ENCODE results near the gene FAM81B. TPM values are rescaled to one million over a fixed set of nuclear protein-coding genes. Genes with fewer than 3 reads are reported as not detected.

Gene FAM81B
- total and polyA plus RNA-seq, 2 donors from 2014 or later, result 1.9 to 2.3 TPM

DNA sequence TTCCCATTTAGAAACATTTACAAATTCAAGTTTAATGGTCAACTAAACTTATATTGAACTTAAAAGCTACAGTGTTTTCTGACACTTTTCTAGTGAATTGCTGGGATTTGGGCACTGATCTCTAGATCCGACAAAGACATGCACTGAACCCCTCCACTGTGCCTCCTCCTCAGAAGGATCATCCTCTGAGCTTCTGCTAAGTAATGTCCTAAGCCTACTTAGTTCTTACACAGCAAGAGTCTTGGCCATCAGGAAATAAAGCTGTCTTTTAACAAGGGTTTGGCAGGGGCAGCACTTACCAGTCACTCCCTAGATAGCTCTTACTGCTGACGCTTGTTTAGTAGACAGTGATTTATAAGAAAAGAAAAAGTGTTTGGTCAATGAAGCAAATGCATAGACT is 50.5 kb downstream of the FAM81B start:
- H3K27ac ChIP-seq (ENCODE audit: low read depth in 2 of 2, low read length in 2 of 2), result no peak overlapping the region
- FAIRE-seq (no peak), DNase-seq (no peak)
- H3K27me3 ChIP-seq (ENCODE audit: control insufficient read depth, insufficient read depth, low read length), result no peaks in the 10 kb centered on the region
- H3K4me1 ChIP-seq (ENCODE audit: control insufficient read depth in 2 of 3, insufficient read depth in 2 of 3, low read depth in 1 of 3, low read length in 3 of 3), result no peaks in the 10 kb centered on the region
- H3K9ac ChIP-seq (ENCODE audit: low read length in 3 of 3), result no peak overlapping the region
- H3K4me3 ChIP-seq (ENCODE audit: low read length in 3 of 3), result no peak overlapping the region
- TF ChIP-seq, protein P1, sequence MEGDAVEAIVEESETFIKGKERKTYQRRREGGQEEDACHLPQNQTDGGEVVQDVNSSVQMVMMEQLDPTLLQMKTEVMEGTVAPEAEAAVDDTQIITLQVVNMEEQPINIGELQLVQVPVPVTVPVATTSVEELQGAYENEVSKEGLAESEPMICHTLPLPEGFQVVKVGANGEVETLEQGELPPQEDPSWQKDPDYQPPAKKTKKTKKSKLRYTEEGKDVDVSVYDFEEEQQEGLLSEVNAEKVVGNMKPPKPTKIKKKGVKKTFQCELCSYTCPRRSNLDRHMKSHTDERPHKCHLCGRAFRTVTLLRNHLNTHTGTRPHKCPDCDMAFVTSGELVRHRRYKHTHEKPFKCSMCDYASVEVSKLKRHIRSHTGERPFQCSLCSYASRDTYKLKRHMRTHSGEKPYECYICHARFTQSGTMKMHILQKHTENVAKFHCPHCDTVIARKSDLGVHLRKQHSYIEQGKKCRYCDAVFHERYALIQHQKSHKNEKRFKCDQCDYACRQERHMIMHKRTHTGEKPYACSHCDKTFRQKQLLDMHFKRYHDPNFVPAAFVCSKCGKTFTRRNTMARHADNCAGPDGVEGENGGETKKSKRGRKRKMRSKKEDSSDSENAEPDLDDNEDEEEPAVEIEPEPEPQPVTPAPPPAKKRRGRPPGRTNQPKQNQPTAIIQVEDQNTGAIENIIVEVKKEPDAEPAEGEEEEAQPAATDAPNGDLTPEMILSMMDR (IDR thresholded peaks at IDR 0.05; ENCODE audit: borderline replicate concordance, extremely low read depth, insufficient read depth), result no peak
- no peaks in the 10 kb centered on the region for H3K36me3 ChIP-seq (ENCODE audit: control insufficient read depth in 2 of 3, insufficient read depth in 3 of 3, low read length in 3 of 3)
- H3K9me3 ChIP-seq (ENCODE audit: control insufficient read depth in 2 of 3, insufficient read depth in 1 of 3, low read length in 3 of 3), result no peaks in the 10 kb centered on the region
- intact Hi-C loops (cut with DNase I), result no loop called here

DNA sequence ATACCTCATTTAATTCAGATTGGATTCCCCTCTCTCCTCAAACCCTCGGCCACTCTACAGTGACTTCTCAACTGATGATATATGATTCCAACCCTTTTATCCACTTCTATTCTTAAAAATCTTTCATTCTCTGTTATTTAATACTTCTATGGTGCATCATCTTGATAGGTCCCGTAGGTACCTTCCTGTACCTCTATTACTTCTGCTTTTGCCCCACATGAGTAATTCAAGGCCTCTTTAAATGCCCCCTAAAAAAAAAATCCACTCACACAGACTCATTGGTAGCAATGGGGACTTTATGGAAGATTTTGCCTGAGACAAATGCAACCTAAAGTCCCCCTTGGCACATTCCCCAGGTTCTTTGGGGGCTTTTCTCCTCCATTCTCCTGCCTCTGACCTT is 54.3 kb downstream of the FAM81B start:
- intact Hi-C loops (cut with DNase I), result no loop called here
- H3K27ac ChIP-seq (ENCODE audit: low read depth in 2 of 2, low read length in 2 of 2), result no peak overlapping the region
- no peak overlapping the region for H3K9ac ChIP-seq (ENCODE audit: low read length in 3 of 3)
- no peaks in the 10 kb centered on the region for H3K9me3 ChIP-seq (ENCODE audit: control insufficient read depth in 2 of 3, insufficient read depth in 1 of 3, low read length in 3 of 3)
- H3K36me3 ChIP-seq (ENCODE audit: control insufficient read depth in 2 of 3, insufficient read depth in 3 of 3, low read length in 3 of 3), result no peaks in the 10 kb centered on the region
- H3K27me3 ChIP-seq (ENCODE audit: control insufficient read depth, insufficient read depth, low read length), result no peaks in the 10 kb centered on the region
- H3K4me1 ChIP-seq (ENCODE audit: control insufficient read depth in 2 of 3, insufficient read depth in 2 of 3, low read depth in 1 of 3, low read length in 3 of 3), result no peaks in the 10 kb centered on the region
- no peak for DNase-seq
- no peak for FAIRE-seq
- H3K4me3 ChIP-seq (ENCODE audit: low read length in 3 of 3), result no peak overlapping the region
- TF ChIP-seq, protein P1 (IDR thresholded peaks at IDR 0.05; ENCODE audit: borderline replicate concordance, extremely low read depth, insufficient read depth), result no peak

DNA sequence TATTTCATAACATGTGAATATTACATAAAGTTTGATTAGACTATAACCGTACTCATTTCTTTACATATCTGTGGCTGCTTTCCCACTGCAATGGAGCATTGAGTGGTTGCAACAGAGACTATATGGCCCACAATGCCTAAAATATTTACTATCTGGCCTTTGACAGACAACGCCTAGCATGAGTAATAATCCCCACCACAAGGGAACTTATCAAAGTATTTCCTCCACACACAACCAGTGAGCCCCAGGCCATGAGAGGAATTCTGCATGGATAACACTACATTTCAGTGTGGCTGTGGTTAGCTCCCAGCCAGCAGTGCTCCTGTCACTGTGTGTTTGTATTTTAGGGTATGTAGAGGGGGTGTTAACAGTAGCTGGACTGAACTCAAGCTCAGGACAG is 54.8 kb downstream of the FAM81B start:
- no peak overlapping the region for H3K9ac ChIP-seq (ENCODE audit: low read length in 3 of 3)
- no peaks in the 10 kb centered on the region for H3K27me3 ChIP-seq (ENCODE audit: control insufficient read depth, insufficient read depth, low read length)
- TF ChIP-seq, protein P1 (IDR thresholded peaks at IDR 0.05; ENCODE audit: borderline replicate concordance, extremely low read depth, insufficient read depth), result no peak
- FAIRE-seq (no peak), DNase-seq (no peak)
- no peaks in the 10 kb centered on the region for H3K36me3 ChIP-seq (ENCODE audit: control insufficient read depth in 2 of 3, insufficient read depth in 3 of 3, low read length in 3 of 3)
- no peak overlapping the region for H3K27ac ChIP-seq (ENCODE audit: low read depth in 2 of 2, low read length in 2 of 2)
- H3K4me1 ChIP-seq (ENCODE audit: control insufficient read depth in 2 of 3, insufficient read depth in 2 of 3, low read depth in 1 of 3, low read length in 3 of 3), result no peaks in the 10 kb centered on the region
- H3K4me3 ChIP-seq (ENCODE audit: low read length in 3 of 3), result no peak overlapping the region
- intact Hi-C loops (cut with DNase I), result no loop called here
- H3K9me3 ChIP-seq (ENCODE audit: control insufficient read depth in 2 of 3, insufficient read depth in 1 of 3, low read length in 3 of 3), result no peaks in the 10 kb centered on the region

DNA sequence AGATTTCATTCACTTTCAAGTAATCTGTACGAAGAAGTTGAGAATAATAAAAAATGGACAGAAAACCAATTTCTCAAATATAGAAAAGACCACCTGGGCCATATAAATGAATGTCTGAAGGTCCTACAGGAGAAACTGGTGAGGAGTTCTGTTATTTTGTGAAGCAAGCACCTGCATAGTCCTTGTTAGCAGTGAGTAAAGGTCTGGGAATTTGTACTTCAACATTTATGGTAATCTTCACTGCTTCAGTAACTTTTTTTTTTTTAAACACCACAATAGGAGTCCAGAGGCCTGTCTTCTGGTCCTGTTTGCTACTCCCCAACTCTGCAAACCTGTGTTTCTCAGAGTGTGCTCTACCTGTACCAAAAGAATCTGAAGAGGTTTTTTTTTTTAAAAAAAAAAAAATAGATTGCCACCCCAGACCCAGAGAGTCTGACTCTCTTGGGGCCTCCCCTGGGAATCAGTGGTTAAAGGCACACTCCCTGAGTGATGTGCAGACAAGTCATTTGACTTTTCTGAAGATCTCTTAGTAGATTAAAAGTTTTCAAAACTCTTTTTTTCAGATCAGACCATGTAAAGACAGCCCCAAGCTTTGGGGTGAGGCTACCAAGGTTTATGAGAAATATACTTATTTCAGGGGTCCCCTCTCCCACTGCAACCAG is 55.5 kb downstream of the FAM81B start:
- H3K4me3 ChIP-seq (ENCODE audit: low read length in 3 of 3), result no peak overlapping the region
- no peaks in the 10 kb centered on the region for H3K27me3 ChIP-seq (ENCODE audit: control insufficient read depth, insufficient read depth, low read length)
- no peak overlapping the region for H3K27ac ChIP-seq (ENCODE audit: low read depth in 2 of 2, low read length in 2 of 2)
- TF ChIP-seq, protein P1 (IDR thresholded peaks at IDR 0.05; ENCODE audit: borderline replicate concordance, extremely low read depth, insufficient read depth), result no peak
- no peaks in the 10 kb centered on the region for H3K36me3 ChIP-seq (ENCODE audit: control insufficient read depth in 2 of 3, insufficient read depth in 3 of 3, low read length in 3 of 3)
- H3K9me3 ChIP-seq (ENCODE audit: control insufficient read depth in 2 of 3, insufficient read depth in 1 of 3, low read length in 3 of 3), result no peaks in the 10 kb centered on the region
- no peaks in the 10 kb centered on the region for H3K4me1 ChIP-seq (ENCODE audit: control insufficient read depth in 2 of 3, insufficient read depth in 2 of 3, low read depth in 1 of 3, low read length in 3 of 3)
- H3K9ac ChIP-seq (ENCODE audit: low read length in 3 of 3), result no peak overlapping the region
- FAIRE-seq, result no peak
- DNase-seq, result no peak
- intact Hi-C loops (cut with DNase I), result no loop called here

Data from kidney (tissue), 14 donors.